Left ventricle myocardium inferior (tissue), 1 donor: ENCODE data around the gene NEURL2. TPM values are rescaled to one million over a fixed set of nuclear protein-coding genes. Genes with fewer than 3 reads are reported as not detected.

ENCODE experiments used
- DNase-seq: peaks from one replicate; pipeline ENCODE4 v3.0.0-alpha.2; 2020
- H3K27ac ChIP-seq: fragments of 200-600 bp; replicated peaks from 2 replicates; pipeline ENCODE4 v1.8.0; 2021
- H3K27me3 ChIP-seq: fragments of 200-600 bp; 2 replicates; pipeline ENCODE4 v1.8.0; 2021; ENCODE audit warnings: low read depth
- H3K36me3 ChIP-seq: fragments of 200-600 bp; 2 replicates; pipeline ENCODE4 v1.8.0; 2021
- H3K4me1 ChIP-seq: fragments of 200-600 bp; 2 replicates; pipeline ENCODE4 v1.8.0; 2021
- H3K4me3 ChIP-seq: fragments of 200-600 bp; 2 replicates; pipeline ENCODE4 v1.8.0; 2021; ENCODE audit warnings: mild to moderate bottlenecking, moderate library complexity
- H3K9me3 ChIP-seq: fragments of 200-600 bp; replicated peaks from 2 replicates; pipeline ENCODE4 v1.8.0; 2021
- CTCF ChIP-seq: fragments of 200-600 bp; IDR thresholded peaks from 2 replicates; pipeline ENCODE4 v1.8.0; 2021; ENCODE audit warnings: antibody characterized with exemption, mild to moderate bottlenecking, borderline replicate concordance
- intact Hi-C: fragments of 100-400 bp; cut with micrococcal nuclease; formaldehyde crosslinking; loops from one replicate; pipeline ENCODE4 v1.11.0; 2022
- total RNA-seq: library from RNA; stranded (reverse); fragmentation: NEBNext Ultra II Directional; extraction: Animal tissue kit (Norgen Biotek cat#: 25700); gene quantifications from one replicate; pipeline ENCODE4 v1.2.1, GENCODE V29; 2021
- donor health status: DM: no; HTN: yes; CAD: no; lungs with severe emphysema.

NEURL2 gene
- total RNA-seq, 1 donor from 2014 or later, result 7.6 TPM

GRCh38 chr20:45859916-45860315, 31.1 kb downstream of the NEURL2 start:
- Histone ChIP-seq H3K36me3 (no peaks in the 10 kb centered on the region), H3K27me3 (no peaks in the 10 kb centered on the region), H3K4me3 (no peak overlapping the region), H3K9me3 (no peaks in the 10 kb centered on the region), H3K27ac (no peak overlapping the region), H3K4me1 (peaks cover 38% of the 10 kb centered on the region)
- no peak for DNase-seq
- intact Hi-C loops, result no loop called here
- TF ChIP-seq CTCF, result no peak

- H3K9me3 ChIP-seq, result no peaks in the 10 kb centered on the region
- peak overlapping the region; percentile 98 for H3K4me3 ChIP-seq
- H3K27me3 ChIP-seq, result no peaks in the 10 kb centered on the region
- intact Hi-C loops, result no loop called here
- peak overlapping the region; percentile 92 for H3K27ac ChIP-seq
- H3K4me1 ChIP-seq, result peaks cover 44% of the 10 kb centered on the region
- no peak for TF ChIP-seq CTCF
- H3K36me3 ChIP-seq, result peaks cover 19% of the 10 kb centered on the region
- DNase-seq, result no peak
Measured at GRCh38 chr20:45857882-45858216, 33.2 kb downstream of the NEURL2 start.

GRCh38 chr20:45857114-45857881, 33.7 kb downstream of the NEURL2 start, which contains the start of the genes ACOT8 and ZSWIM3:
TSS of gene ACOT8 (minus strand) at chr20:45857392. CDS start at chr20:45857315, 77 bp downstream.
TSS of gene ZSWIM3 (plus strand) at chr20:45857614. CDS start at chr20:45857826, 212 bp downstream.
- no peak for TF ChIP-seq CTCF
- Histone ChIP-seq H3K27me3 (no peaks in the 10 kb centered on the region), H3K27ac (peak within 1 kb of the TSS; percentile 92), H3K9me3 (no peaks in the 10 kb centered on the region), H3K4me1 (peaks cover 44% of the 10 kb centered on the region), H3K36me3 (peaks cover 20% of the 10 kb centered on the region), H3K4me3 (peak within 1 kb of the TSS; percentile 98)
- intact Hi-C loops, result no loop called here
- DNase-seq, result peak; percentile 90

- Histone ChIP-seq H3K4me1 (peaks cover 51% of the 10 kb centered on the region), H3K4me3 (no peak overlapping the region), H3K27me3 (no peaks in the 10 kb centered on the region), H3K27ac (no peak overlapping the region), H3K9me3 (no peaks in the 10 kb centered on the region), H3K36me3 (peaks cover 36% of the 10 kb centered on the region)
- DNase-seq, result no peak
- TF ChIP-seq CTCF, result no peak
- intact Hi-C loops, result no loop called here
Measured at GRCh38 chr20:45853484-45853883, 37.5 kb downstream of the NEURL2 start.

GRCh38 chr20:45852326-45852725, 38.7 kb downstream of the NEURL2 start:
- intact Hi-C loops, result no loop called here
- Histone ChIP-seq H3K27me3 (no peaks in the 10 kb centered on the region), H3K36me3 (peaks cover 45% of the 10 kb centered on the region), H3K4me1 (peaks cover 40% of the 10 kb centered on the region), H3K9me3 (no peaks in the 10 kb centered on the region), H3K4me3 (no peak overlapping the region), H3K27ac (no peak overlapping the region)
- no peak for TF ChIP-seq CTCF
- DNase-seq, result no peak
